ENCODE results near the gene MINDY4. TPM values are rescaled to one million over a fixed set of nuclear protein-coding genes. Genes with fewer than 3 reads are reported as not detected.
A peak's percentile ranks its signal among the peaks of the same experiment; 100 is the strongest.
"Not testable (repeated sequence)": the region's sequence is repeated elsewhere in the genome, so short reads cannot be mapped to it uniquely, and the experiment has no call there.

MINDY4 gene
- total and polyA plus RNA-seq, 2 donors (not counting 1 experiment from before 2014, with no cell fraction given): 6.1 to 6.3 TPM

DNA sequence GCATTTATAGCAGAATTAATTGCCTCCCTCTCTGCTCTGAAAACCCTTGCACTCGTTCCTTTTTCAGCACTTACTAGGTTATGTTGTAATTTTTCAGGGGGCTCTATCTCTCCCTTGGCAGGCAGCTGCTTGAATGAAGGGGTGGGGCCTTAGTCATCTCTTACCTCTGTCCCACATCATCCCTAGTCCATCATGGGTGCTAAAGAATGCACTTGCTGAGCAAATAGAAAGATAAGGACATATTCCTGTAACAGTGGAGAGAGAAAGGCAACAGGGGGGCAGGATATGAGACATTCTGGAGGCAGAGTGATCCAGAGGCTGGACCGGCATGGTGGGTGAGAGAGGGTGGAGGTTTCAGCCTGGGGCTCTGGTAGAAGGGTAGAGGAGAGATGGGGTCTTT, 60.0 kb downstream of the MINDY4 start:
- no peak for TF ChIP-seq EZH2 (IDR thresholded peaks at IDR 0.05; ENCODE audit: low read length, missing control alignments)
- TF ChIP-seq, protein P1, sequence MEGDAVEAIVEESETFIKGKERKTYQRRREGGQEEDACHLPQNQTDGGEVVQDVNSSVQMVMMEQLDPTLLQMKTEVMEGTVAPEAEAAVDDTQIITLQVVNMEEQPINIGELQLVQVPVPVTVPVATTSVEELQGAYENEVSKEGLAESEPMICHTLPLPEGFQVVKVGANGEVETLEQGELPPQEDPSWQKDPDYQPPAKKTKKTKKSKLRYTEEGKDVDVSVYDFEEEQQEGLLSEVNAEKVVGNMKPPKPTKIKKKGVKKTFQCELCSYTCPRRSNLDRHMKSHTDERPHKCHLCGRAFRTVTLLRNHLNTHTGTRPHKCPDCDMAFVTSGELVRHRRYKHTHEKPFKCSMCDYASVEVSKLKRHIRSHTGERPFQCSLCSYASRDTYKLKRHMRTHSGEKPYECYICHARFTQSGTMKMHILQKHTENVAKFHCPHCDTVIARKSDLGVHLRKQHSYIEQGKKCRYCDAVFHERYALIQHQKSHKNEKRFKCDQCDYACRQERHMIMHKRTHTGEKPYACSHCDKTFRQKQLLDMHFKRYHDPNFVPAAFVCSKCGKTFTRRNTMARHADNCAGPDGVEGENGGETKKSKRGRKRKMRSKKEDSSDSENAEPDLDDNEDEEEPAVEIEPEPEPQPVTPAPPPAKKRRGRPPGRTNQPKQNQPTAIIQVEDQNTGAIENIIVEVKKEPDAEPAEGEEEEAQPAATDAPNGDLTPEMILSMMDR (conservative IDR thresholded peaks at IDR 0.05 in 1 of 2, IDR thresholded peaks at IDR 0.05 in 1 of 2; ENCODE audit: low read depth in 1 of 2, low read length in 2 of 2): no peak
- peak; percentile 15 to 62 for DNase-seq (ENCODE audit: low read depth in 2 of 2)
- no peaks in the 10 kb centered on the region for H3K27me3 ChIP-seq (ENCODE audit: control insufficient read depth, insufficient read depth, low read length)

DNA sequence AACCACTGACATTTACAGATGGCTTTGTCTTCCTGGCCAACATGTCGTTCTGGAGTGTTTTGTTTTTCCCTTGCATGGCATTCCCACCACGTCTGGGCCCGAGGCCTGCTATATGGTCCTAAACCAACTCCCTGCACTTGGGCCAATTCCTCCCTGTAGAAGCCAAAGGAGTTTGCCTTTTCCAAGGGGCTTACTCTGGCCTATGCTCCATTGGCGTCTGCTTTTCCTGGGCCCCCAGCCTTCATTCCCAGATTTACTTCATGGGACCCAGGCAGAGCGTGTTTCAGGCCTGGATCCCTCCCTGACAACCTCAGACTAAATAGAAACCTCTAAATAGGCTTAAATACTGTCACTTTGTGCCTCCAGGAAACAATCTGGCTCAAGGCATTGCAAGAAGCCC, 60.7 kb downstream of the MINDY4 start:
- Histone ChIP-seq H3K36me3 (ENCODE audit: control insufficient read depth, insufficient read depth, low read length) (peaks cover 2% of the 10 kb centered on the region), H3K27me3 (ENCODE audit: control insufficient read depth, insufficient read depth, low read length) (no peaks in the 10 kb centered on the region), H3K4me2 (ENCODE audit: extremely low read depth, insufficient read depth, low read length) (no peak overlapping the region), H3K9me3 (ENCODE audit: control insufficient read depth, insufficient read depth, low read depth, low read length) (no peaks in the 10 kb centered on the region), H3K27ac (ENCODE audit: insufficient read depth, low read length) (no peak overlapping the region), H3K4me1 (ENCODE audit: control insufficient read depth, extremely low read depth, insufficient read depth, low read length) (no peaks in the 10 kb centered on the region), H3K9ac (ENCODE audit: insufficient read depth, low read length) (no peak overlapping the region), H2AFZ (ENCODE audit: low read length) (no peak overlapping the region), H4K20me1 (ENCODE audit: control insufficient read depth, extremely low read depth, insufficient read depth, low read length) (no peaks in the 10 kb centered on the region), H3K4me3 (replicated peaks in 1 of 4; ENCODE audit: control extremely low read depth in 1 of 4, insufficient read depth in 1 of 4, low read depth in 3 of 4, low read length in 4 of 4) (no peak overlapping the region), H3K79me2 (ENCODE audit: control insufficient read depth, insufficient read depth, low read length) (no peaks in the 10 kb centered on the region)
- TF ChIP-seq EZH2 (IDR thresholded peaks at IDR 0.05; ENCODE audit: low read length, missing control alignments): no peak
- TF ChIP-seq, protein P1 (conservative IDR thresholded peaks at IDR 0.05 in 1 of 2, IDR thresholded peaks at IDR 0.05 in 1 of 2; ENCODE audit: low read depth in 1 of 2, low read length in 2 of 2): no peak
- DNase-seq (ENCODE audit: low read depth in 2 of 2): no peak

More for the DNA sequence above, 60.0 kb downstream of the MINDY4 start:
- Histone ChIP-seq H3K4me3 (replicated peaks in 1 of 4; ENCODE audit: control extremely low read depth in 1 of 4, insufficient read depth in 1 of 4, low read depth in 3 of 4, low read length in 4 of 4) (no peak overlapping the region), H3K9me3 (ENCODE audit: control insufficient read depth, insufficient read depth, low read depth, low read length) (no peaks in the 10 kb centered on the region), H3K9ac (ENCODE audit: insufficient read depth, low read length) (no peak overlapping the region), H3K79me2 (ENCODE audit: control insufficient read depth, insufficient read depth, low read length) (no peaks in the 10 kb centered on the region), H3K4me1 (ENCODE audit: control insufficient read depth, extremely low read depth, insufficient read depth, low read length) (no peaks in the 10 kb centered on the region), H2AFZ (ENCODE audit: low read length) (no peak overlapping the region), H3K4me2 (ENCODE audit: extremely low read depth, insufficient read depth, low read length) (no peak overlapping the region), H4K20me1 (ENCODE audit: control insufficient read depth, extremely low read depth, insufficient read depth, low read length) (no peaks in the 10 kb centered on the region), H3K36me3 (ENCODE audit: control insufficient read depth, insufficient read depth, low read length) (no peaks in the 10 kb centered on the region), H3K27ac (ENCODE audit: insufficient read depth, low read length) (no peak overlapping the region)

DNA sequence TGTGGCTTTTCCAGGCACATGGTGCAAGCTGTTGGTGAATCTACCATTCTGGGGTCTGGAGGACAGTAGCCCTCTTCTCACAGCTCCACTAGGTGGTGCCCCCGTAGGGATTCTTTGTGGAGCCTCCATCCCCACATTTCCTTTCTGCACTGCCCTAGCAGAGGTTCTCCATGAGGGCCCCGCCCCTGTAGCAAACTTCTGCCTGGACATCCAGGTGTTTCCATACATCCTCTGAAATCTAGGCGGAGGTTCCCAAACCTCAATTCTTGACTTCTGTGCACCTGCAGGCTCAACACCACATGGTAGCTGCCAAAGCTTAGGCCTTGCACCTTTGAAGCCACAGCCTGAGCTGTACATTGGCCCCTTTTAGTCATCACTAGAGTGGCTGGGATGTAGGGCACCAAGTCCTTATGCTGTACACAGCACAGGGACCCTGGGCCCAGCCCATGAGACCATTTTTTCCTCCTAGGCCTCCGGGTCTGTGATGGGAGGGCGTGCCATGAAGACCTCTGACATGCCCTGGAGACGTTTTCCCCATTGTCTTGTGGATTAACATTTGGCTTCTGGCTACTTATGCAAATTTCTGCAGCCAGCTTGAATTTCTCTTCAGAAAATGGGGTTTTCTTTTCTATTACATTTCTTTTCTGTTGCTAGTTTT, 62.9 kb downstream of the MINDY4 start:
- not testable (repeated sequence) for H3K4me2 ChIP-seq (ENCODE audit: extremely low read depth, insufficient read depth, low read length); H4K20me1 ChIP-seq (ENCODE audit: control insufficient read depth, extremely low read depth, insufficient read depth, low read length); H3K27ac ChIP-seq (ENCODE audit: insufficient read depth, low read length); DNase-seq (ENCODE audit: low read depth in 2 of 2); H3K9me3 ChIP-seq (ENCODE audit: control insufficient read depth, insufficient read depth, low read depth, low read length); H3K27me3 ChIP-seq (ENCODE audit: control insufficient read depth, insufficient read depth, low read length); H3K4me1 ChIP-seq (ENCODE audit: control insufficient read depth, extremely low read depth, insufficient read depth, low read length); H3K79me2 ChIP-seq (ENCODE audit: control insufficient read depth, insufficient read depth, low read length); H2AFZ ChIP-seq (ENCODE audit: low read length); H3K4me3 ChIP-seq (replicated peaks in 1 of 4; ENCODE audit: control extremely low read depth in 1 of 4, insufficient read depth in 1 of 4, low read depth in 3 of 4, low read length in 4 of 4); H3K36me3 ChIP-seq (ENCODE audit: control insufficient read depth, insufficient read depth, low read length); H3K9ac ChIP-seq (ENCODE audit: insufficient read depth, low read length)
